Measurements from ENCODE around the gene TMED5. TPM values are rescaled to one million over a fixed set of nuclear protein-coding genes. Genes with fewer than 3 reads are reported as not detected.
"Not testable (repeated sequence)": the region's sequence is repeated elsewhere in the genome, so short reads cannot be mapped to it uniquely, and the experiment has no call there.

Gene TMED5
- total and polyA plus RNA-seq, 2 of the 4 experiments (the other 2 are of a cell fraction) = 20.1 to 38.1 TPM

DNA sequence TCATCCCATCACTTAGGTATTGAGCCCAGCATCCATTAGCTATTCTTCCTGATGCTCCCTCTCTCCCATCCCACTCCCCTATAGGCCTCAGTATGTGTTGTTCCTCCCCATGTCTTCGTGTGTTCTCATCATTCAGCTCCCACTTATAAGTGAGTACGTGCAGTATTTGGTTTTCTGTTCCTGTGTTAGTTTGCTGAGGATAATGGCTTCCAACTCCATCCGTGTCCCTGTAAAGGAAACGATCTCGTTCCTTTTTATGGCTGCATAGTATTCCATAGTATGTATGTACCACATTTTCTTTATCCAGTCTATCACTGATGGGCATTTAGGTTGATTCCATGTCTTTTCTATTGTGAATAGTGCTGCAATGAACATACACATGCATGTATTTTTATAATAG, 40.5 kb upstream of the TMED5 start:
- H3K27me3 ChIP-seq (ENCODE audit: control insufficient read depth, insufficient read depth, low read length); H3K4me3 ChIP-seq (ENCODE audit: insufficient read depth, low read depth, low read length); H3K9ac ChIP-seq (ENCODE audit: low read depth, low read length); H3K27ac ChIP-seq (ENCODE audit: insufficient read depth, low read length); H4K8ac ChIP-seq (ENCODE audit: low read depth in 2 of 2, low read length in 2 of 2); H3K14ac ChIP-seq (replicated peaks; ENCODE audit: low read depth, low read length); DNase-seq; H3K23ac ChIP-seq (ENCODE audit: low read depth, low read length); H3K79me1 ChIP-seq (ENCODE audit: low read depth in 1 of 2, low read length in 2 of 2); H2BK15ac ChIP-seq (ENCODE audit: low read depth, low read length); H3K9me3 ChIP-seq (ENCODE audit: control insufficient read depth, insufficient read depth, low read length); H4K20me1 ChIP-seq (ENCODE audit: insufficient read depth, low read length); in situ Hi-C loops (cut with MboI; ENCODE audit: low sequenced_read_pairs); H3K36me3 ChIP-seq (ENCODE audit: control insufficient read depth, insufficient read depth, low read length); POLR2A ChIA-PET (ENCODE audit: unreplicated experiment); H2BK120ac ChIP-seq (ENCODE audit: low read depth, low read length); H3K4me2 ChIP-seq (ENCODE audit: low read depth, low read length); H3K56ac ChIP-seq (ENCODE audit: extremely low read depth, insufficient read depth, low read length); H2BK5ac ChIP-seq (ENCODE audit: low read depth, low read length, poor library complexity, severe bottlenecking); dilution Hi-C loops (cut with HindIII; ENCODE audit: low sequenced_read_pairs, unreplicated experiment); BruUV-seq (replicated peaks); H2AK9ac ChIP-seq (replicated peaks; ENCODE audit: low read depth, low read length, poor library complexity); H3K9me1 ChIP-seq (ENCODE audit: insufficient read depth, low read length); H3K4ac ChIP-seq (ENCODE audit: low read depth, low read length); H2AFZ ChIP-seq (replicated peaks; ENCODE audit: low read length, poor library complexity); ATAC-seq (ENCODE audit: low read depth); H2AK5ac ChIP-seq (ENCODE audit: low read depth, low read length); H2BK20ac ChIP-seq (ENCODE audit: low read depth, low read length); H4K91ac ChIP-seq (ENCODE audit: insufficient read depth, low read depth, low read length); H3K18ac ChIP-seq (ENCODE audit: low read depth, low read length); H3K4me1 ChIP-seq (ENCODE audit: control insufficient read depth, insufficient read depth, low read length); H4K5ac ChIP-seq (ENCODE audit: low read depth, low read length): not testable (repeated sequence)
- no CpG with 5 or more reads among the region's 5 CpGs for WGBS, 2 experiments (ENCODE audit: extremely low coverage in 2 of 2, insufficient read length in 1 of 2)
- intact Hi-C loops (cut with micrococcal nuclease) = loop anchor here (1.0 kb wide), 1 partner anchor 14 kb away; no protein-coding TSS in a partner anchor
- CTCF ChIA-PET = interaction anchor here (0.6 kb wide), 1 partner anchor 98 kb away, joined by 3 read pairs; no protein-coding TSS in a partner anchor

Measured in IMR-90 (cell line).